ENCODE data around the gene KDM8.
"Not testable (repeated sequence)": the region's sequence is repeated elsewhere in the genome, so short reads cannot be mapped to it uniquely, and the experiment has no call there.

The KDM8 gene

GRCh38 chr16:27198451-27199234, 4.7 kb upstream of the KDM8 start:
- Histone ChIP-seq H3K9me3 (ENCODE audit: control insufficient read depth, insufficient read depth, low read length) (no peaks in the 10 kb centered on the region), H3K9ac (ENCODE audit: low read depth, low read length) (no peak overlapping the region), H3K36me3 (ENCODE audit: insufficient read depth, low read length) (no peaks in the 10 kb centered on the region), H3K4me1 (ENCODE audit: insufficient read depth, low read length) (peaks cover 11% of the 10 kb centered on the region; the same call in 1 of the 2 replicates)

DNA sequence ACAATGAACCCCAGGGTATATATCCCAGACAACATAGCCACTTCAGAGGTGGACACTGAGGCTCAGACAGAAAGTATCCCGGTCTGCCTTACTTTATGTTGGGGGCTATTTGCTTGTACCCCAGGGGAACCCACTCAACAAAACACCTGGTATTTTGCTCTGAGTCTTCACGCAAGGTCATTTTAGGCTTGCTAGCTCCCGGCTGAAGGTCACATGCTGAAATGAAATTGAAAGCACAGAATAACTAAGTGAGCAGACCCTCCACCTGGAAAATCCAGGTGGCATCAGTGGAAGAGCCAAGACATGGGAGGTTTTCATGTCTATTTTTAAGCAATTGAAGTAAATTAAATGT, 4.1 kb upstream of the KDM8 start:
- H3K36me3 ChIP-seq (ENCODE audit: insufficient read depth, low read length): no peaks in the 10 kb centered on the region
- H3K4me1 ChIP-seq (ENCODE audit: insufficient read depth, low read length): peaks cover 11% of the 10 kb centered on the region; the same call in 1 of the 2 replicates
- no peak overlapping the region for H3K9ac ChIP-seq (ENCODE audit: low read depth, low read length)
- H3K9me3 ChIP-seq (ENCODE audit: control insufficient read depth, insufficient read depth, low read length): no peaks in the 10 kb centered on the region

GRCh38 chr16:27199736-27200135, 3.6 kb upstream of the KDM8 start:
- no peaks in the 10 kb centered on the region for H3K36me3 ChIP-seq (ENCODE audit: insufficient read depth, low read length)
- H3K4me1 ChIP-seq (ENCODE audit: insufficient read depth, low read length): peaks cover 11% of the 10 kb centered on the region; the same call in 1 of the 2 replicates
- no peak overlapping the region for H3K9ac ChIP-seq (ENCODE audit: low read depth, low read length)
- no peaks in the 10 kb centered on the region for H3K9me3 ChIP-seq (ENCODE audit: control insufficient read depth, insufficient read depth, low read length)

DNA sequence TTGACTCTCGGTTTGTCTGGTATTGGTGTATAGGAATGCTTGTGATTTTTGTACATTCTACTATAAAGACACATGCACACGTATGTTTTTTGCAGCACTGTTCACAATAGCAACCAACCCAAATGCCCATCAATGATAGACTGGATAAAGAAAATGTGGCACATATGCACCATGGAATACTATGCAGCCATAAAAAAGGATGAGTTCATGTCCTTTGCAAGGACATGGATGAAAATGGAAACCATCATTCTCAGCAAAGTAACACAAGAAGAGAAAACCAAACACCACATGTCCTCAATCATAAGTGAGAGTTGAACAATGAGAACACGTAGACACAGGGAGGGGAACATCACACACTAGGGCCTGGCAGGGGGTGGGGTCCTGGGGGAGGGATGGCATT, 2.4 kb upstream of the KDM8 start:
- not testable (repeated sequence) for H3K36me3 ChIP-seq (ENCODE audit: insufficient read depth, low read length); H3K9ac ChIP-seq (ENCODE audit: low read depth, low read length); H3K9me3 ChIP-seq (ENCODE audit: control insufficient read depth, insufficient read depth, low read length)
- peaks cover 11% of the 10 kb centered on the region; the same call in 1 of the 2 replicates for H3K4me1 ChIP-seq (ENCODE audit: insufficient read depth, low read length)

DNA sequence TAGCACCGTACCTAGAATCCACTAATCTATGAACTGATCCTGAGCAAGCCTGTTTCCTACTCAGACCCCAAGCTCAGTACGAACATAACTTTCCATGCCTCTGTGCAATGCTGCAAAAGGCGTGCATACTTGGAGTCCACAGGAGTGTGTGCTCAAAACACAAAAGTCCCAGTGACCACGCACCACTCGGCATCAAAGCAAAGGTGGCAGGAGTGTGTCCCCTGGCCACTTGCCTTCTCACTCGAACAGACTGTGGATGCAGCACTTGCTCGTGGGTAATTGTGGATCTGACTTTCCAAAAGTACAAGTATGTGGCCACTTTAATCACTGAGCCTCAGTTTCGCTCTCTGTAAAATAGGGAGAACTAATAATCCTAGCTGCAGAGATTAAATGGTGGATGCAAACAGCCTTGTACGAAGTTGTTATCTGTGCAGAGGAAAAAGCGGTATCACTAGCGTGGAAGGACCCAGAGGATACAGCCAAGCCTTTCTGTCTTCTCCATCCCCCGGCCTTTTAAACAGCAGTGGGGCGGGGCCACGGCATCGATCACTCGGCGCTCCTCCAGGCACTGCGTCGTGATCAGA, 311 bp upstream of the KDM8 start:
- H3K9me3 ChIP-seq (ENCODE audit: control insufficient read depth, insufficient read depth, low read length): no peaks in the 10 kb centered on the region
- peak overlapping the region; percentile 94 for H3K9ac ChIP-seq (ENCODE audit: low read depth, low read length)
- no peaks in the 10 kb centered on the region for H3K36me3 ChIP-seq (ENCODE audit: insufficient read depth, low read length)
- peaks cover 11% of the 10 kb centered on the region; the same call in 1 of the 2 replicates for H3K4me1 ChIP-seq (ENCODE audit: insufficient read depth, low read length)

- Histone ChIP-seq H3K9me3 (ENCODE audit: control insufficient read depth, insufficient read depth, low read length) (no peaks in the 10 kb centered on the region), H3K4me1 (ENCODE audit: insufficient read depth, low read length) (0 out of 2 replicates have a peak, but pooled peaks cover 4% of the 10 kb centered on the region), H3K9ac (ENCODE audit: low read depth, low read length) (peak overlapping the region; percentile 94), H3K36me3 (ENCODE audit: insufficient read depth, low read length) (no peaks in the 10 kb centered on the region)
Measured at GRCh38 chr16:27204312-27204915, 1.1 kb downstream of the KDM8 start.

DNA sequence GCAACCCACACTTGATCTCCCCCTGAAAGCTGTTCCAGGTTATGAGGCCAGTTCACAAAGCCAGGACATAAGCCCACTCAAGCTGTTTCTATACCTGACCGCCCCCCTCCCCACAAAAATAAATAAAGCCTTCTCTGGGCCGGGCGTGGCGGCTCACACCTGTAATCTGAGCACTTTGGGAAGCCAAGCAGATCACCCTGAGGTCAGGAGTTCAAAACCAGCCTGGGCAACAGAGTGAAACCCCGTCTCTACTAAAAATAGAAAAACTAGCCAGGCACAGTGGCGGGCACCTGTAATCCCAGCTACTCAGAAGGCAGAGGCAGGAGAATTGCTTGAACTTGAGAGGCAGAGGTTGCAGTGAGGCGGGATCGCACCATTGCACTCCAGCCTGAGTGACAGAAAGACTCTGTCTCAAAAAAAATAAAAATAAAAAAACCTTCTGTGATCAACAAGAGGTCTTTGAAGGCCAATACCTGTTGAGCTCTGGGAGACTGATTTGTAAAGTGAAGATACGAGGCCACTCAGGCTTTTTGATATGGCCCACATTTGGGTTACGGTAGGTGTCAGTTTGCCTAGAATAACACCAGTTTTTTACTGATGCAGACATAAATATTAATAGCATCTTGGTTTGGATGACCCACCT, 2.2 kb downstream of the KDM8 start:
- Histone ChIP-seq H3K9ac (ENCODE audit: low read depth, low read length) (no peak overlapping the region), H3K9me3 (ENCODE audit: control insufficient read depth, insufficient read depth, low read length) (no peaks in the 10 kb centered on the region), H3K4me1 (ENCODE audit: insufficient read depth, low read length) (0 out of 2 replicates have a peak, but pooled peaks cover 4% of the 10 kb centered on the region), H3K36me3 (ENCODE audit: insufficient read depth, low read length) (no peaks in the 10 kb centered on the region)

DNA sequence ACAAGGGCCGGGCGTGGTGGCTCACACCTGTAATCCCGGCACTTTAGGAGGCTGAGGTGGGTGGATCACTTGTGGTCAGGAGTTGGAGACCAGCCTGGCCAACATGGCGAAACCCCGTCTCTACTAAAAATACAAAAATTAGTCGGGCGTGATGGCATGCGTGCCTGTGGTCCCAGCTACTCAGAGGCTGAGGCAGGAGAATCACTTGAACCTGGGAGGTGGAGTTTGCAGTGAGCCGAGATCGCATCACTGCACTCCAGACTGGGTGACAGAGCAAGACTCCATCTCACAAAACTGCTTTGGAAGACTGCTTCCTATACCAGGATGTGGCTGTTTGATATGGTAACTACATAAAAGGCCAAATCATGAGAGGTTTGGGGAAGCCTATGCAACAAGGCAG, 3.8 kb downstream of the KDM8 start:
- not testable (repeated sequence) for H3K36me3 ChIP-seq (ENCODE audit: insufficient read depth, low read length); H3K9me3 ChIP-seq (ENCODE audit: control insufficient read depth, insufficient read depth, low read length); H3K9ac ChIP-seq (ENCODE audit: low read depth, low read length); H3K4me1 ChIP-seq (ENCODE audit: insufficient read depth, low read length)

DNA sequence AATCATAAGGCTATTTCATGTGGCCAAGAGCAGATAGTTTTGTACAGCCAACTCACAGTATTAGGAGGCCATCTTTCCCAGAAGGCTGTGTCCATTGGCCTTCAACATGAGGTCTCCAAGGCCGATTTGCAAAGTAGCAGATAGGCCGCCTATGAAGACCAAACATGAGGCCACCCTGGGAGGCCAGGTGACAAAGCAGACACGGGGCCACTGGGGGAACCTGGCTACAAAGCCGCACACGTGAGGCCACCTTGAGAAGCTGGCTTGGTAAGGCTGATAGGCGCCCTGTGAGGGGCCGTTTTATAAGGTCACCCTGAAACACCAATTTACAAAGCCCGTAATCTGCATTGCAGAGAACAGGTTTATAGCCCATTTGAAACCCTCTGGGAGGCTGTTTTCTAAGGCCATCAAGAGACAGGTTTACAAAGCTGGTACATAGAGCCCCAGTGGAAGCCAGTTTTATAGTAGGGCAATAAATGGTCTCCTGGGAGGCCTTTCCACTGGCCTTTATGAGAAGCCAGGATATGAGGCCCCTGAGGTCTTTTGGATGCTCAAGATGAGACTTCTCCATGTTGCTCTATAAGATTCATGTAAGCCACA, 4.9 kb downstream of the KDM8 start:
- no peak overlapping the region for H3K9ac ChIP-seq (ENCODE audit: low read depth, low read length)
- no peaks in the 10 kb centered on the region for H3K4me1 ChIP-seq (ENCODE audit: insufficient read depth, low read length)
- no peaks in the 10 kb centered on the region; the same call in 1 of the 2 replicates for H3K36me3 ChIP-seq (ENCODE audit: insufficient read depth, low read length)
- no peaks in the 10 kb centered on the region for H3K9me3 ChIP-seq (ENCODE audit: control insufficient read depth, insufficient read depth, low read length)

GRCh38 chr16:27208796-27209195, 5.5 kb downstream of the KDM8 start:
- Histone ChIP-seq H3K9ac (ENCODE audit: low read depth, low read length) (no peak overlapping the region), H3K36me3 (ENCODE audit: insufficient read depth, low read length) (no peaks in the 10 kb centered on the region; the same call in 1 of the 2 replicates), H3K9me3 (ENCODE audit: control insufficient read depth, insufficient read depth, low read length) (no peaks in the 10 kb centered on the region), H3K4me1 (ENCODE audit: insufficient read depth, low read length) (no peaks in the 10 kb centered on the region)

DNA sequence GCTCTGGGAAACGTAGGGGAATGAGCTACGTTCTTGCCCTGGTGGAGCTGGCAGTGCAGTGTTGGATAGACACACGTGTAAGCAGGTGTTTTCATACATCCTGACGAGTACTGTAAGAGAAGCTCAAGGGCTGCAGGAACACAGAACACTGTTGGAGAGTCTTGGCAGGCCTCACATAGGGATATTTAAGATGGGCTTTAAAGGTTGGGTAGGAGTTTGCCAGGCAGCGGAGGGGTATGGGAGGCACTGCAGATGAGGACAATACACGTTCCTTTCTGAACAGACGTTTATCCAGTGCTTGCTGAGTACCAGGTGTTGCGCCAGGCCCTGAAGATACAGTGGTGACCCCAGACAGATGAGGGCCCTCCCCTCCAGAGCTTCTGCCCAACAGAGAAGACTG, 6.3 kb downstream of the KDM8 start:
- Histone ChIP-seq H3K9me3 (ENCODE audit: control insufficient read depth, insufficient read depth, low read length) (no peaks in the 10 kb centered on the region), H3K4me1 (ENCODE audit: insufficient read depth, low read length) (no peaks in the 10 kb centered on the region), H3K36me3 (ENCODE audit: insufficient read depth, low read length) (no peaks in the 10 kb centered on the region; the same call in 1 of the 2 replicates), H3K9ac (ENCODE audit: low read depth, low read length) (no peak overlapping the region)

DNA sequence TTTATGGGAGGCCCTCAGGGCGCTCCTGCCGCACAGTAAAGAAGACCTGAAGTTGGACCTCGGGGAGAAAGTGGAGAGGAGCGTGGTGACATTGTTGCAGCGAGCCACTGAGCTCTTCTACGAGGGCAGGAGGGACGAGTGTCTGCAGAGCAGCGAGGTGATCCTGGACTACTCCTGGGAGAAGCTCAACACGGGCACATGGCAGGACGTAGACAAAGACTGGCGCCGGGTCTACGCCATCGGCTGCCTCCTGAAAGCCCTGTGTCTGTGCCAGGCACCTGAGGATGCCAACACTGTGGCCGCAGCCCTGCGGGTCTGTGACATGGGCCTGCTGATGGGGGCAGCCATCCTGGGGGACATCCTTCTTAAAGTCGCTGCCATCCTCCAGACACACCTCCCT, 6.8 kb downstream of the KDM8 start:
- H3K9ac ChIP-seq (ENCODE audit: low read depth, low read length): no peak overlapping the region
- H3K36me3 ChIP-seq (ENCODE audit: insufficient read depth, low read length): no peaks in the 10 kb centered on the region; the same call in 1 of the 2 replicates
- no peaks in the 10 kb centered on the region for H3K9me3 ChIP-seq (ENCODE audit: control insufficient read depth, insufficient read depth, low read length)
- H3K4me1 ChIP-seq (ENCODE audit: insufficient read depth, low read length): no peaks in the 10 kb centered on the region

GRCh38 chr16:27211026-27211425, 7.7 kb downstream of the KDM8 start:
- Histone ChIP-seq H3K9ac (ENCODE audit: low read depth, low read length) (no peak overlapping the region), H3K9me3 (ENCODE audit: control insufficient read depth, insufficient read depth, low read length) (no peaks in the 10 kb centered on the region), H3K36me3 (ENCODE audit: insufficient read depth, low read length) (no peaks in the 10 kb centered on the region; the same call in 1 of the 2 replicates), H3K4me1 (ENCODE audit: insufficient read depth, low read length) (no peaks in the 10 kb centered on the region)
